Glomerular visceral epithelial cell (primary cell): ENCODE data around the gene SMYD4.
"Not testable (repeated sequence)": the region's sequence is repeated elsewhere in the genome, so short reads cannot be mapped to it uniquely, and the experiment has no call there.

Experiments used
- DNase-seq: peaks from one replicate; pipeline ENCODE4 v3.0.0-alpha.2; 2016; ENCODE audit errors: extremely low spot score

The SMYD4 gene

GRCh38 chr17:1829592-1830257, at the start of gene SMYD4, which contains the start of gene RPA1:
Gene SMYD4 (minus strand): TSS chr17:1829902. CDS start chr17:1827994, 1,908 bp downstream.
Gene RPA1 (plus strand): TSS chr17:1830005. CDS start chr17:1830094, 89 bp downstream.
- DNase-seq: peak; percentile 90

- no peak for DNase-seq
Measured at GRCh38 chr17:1878419-1879121, 48.9 kb upstream of the SMYD4 start.

GRCh38 chr17:1875597-1875996, 45.9 kb upstream of the SMYD4 start:
- DNase-seq: no peak

- no peak for DNase-seq
Measured at GRCh38 chr17:1873418-1873817, 43.7 kb upstream of the SMYD4 start.

- no peak for DNase-seq
Measured at GRCh38 chr17:1872976-1873375, 43.3 kb upstream of the SMYD4 start.

GRCh38 chr17:1872254-1872653, 42.6 kb upstream of the SMYD4 start:
- DNase-seq: no peak

GRCh38 chr17:1871756-1872155, 42.1 kb upstream of the SMYD4 start:
- DNase-seq: no peak

- DNase-seq: no peak
Measured at GRCh38 chr17:1870592-1870991, 40.9 kb upstream of the SMYD4 start.

GRCh38 chr17:1868090-1868489, 38.4 kb upstream of the SMYD4 start:
- no peak for DNase-seq

GRCh38 chr17:1867307-1867706, 37.6 kb upstream of the SMYD4 start:
- DNase-seq: no peak

GRCh38 chr17:1865252-1866037, 35.7 kb upstream of the SMYD4 start:
- DNase-seq: peak; percentile 46

- no peak for DNase-seq
Measured at GRCh38 chr17:1861391-1862010, 31.8 kb upstream of the SMYD4 start.

- no peak for DNase-seq
Measured at GRCh38 chr17:1860978-1861377, 31.3 kb upstream of the SMYD4 start.

GRCh38 chr17:1856462-1856861, 26.8 kb upstream of the SMYD4 start:
- not testable (repeated sequence) for DNase-seq

- no peak for DNase-seq
Measured at GRCh38 chr17:1853698-1854097, 24.0 kb upstream of the SMYD4 start.

GRCh38 chr17:1852327-1852726, 22.6 kb upstream of the SMYD4 start:
- no peak for DNase-seq

GRCh38 chr17:1847191-1847590, 17.5 kb upstream of the SMYD4 start:
- DNase-seq: no peak

GRCh38 chr17:1843947-1844346, 14.2 kb upstream of the SMYD4 start:
- DNase-seq: no peak

GRCh38 chr17:1839516-1839915, 9.8 kb upstream of the SMYD4 start:
- DNase-seq: no peak

- no peak for DNase-seq
Measured at GRCh38 chr17:1834380-1835149, 4.9 kb upstream of the SMYD4 start.

- DNase-seq: peak; percentile 29
Measured at GRCh38 chr17:1830288-1830687, 586 bp upstream of the SMYD4 start.
